OCI-M2 (cell line): ENCODE measurements around the gene LASP1NB.

Source experiments
- DNase-seq: peaks from one replicate; lab custom pipeline; 2025; ENCODE audit not compliant: unreplicated experiment; lab: John Stamatoyannopoulos, UW

LASP1NB gene

GRCh38 chr17:38925263-38925995, at the start of gene LASP1NB:
TSS of gene LASP1NB (plus strand) at chr17:38925614.
- DNase-seq = no peak

GRCh38 chr17:38877130-38877851, 48.1 kb upstream of the LASP1NB start:
- no peak for DNase-seq

- no peak for DNase-seq
Measured at GRCh38 chr17:38879878-38880665, 45.3 kb upstream of the LASP1NB start.

DNA sequence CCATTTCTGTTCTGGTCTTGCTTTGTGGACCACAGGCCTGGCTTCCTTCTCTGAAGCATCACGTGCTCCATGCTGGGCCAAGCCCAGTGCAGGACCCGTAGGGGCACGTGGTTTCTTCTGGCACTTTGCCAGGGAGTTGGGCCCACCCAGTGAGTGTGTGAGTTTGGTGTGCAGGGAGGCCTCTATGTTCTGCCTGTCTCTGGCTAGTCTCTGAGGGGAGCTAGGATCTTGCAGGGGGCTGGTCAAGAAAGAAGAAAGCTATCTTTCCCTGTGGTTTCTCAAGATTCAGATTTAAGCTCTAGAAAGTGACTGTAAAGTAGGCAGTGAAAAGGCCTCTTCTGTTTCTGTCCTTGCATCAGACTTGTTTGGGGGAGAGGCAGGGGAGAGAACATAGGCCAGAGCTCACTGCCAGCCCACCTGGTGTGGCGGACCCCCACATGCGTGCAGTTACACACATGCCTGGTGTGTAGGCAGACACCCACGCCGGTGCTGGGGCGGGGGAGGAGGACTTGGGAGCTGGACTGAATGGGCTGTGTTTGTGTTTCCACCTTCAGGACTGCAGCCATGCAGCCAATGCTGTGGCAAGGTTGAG, 43.7 kb upstream of the LASP1NB start:
- DNase-seq = no peak

- DNase-seq = no peak
Measured at GRCh38 chr17:38882870-38883269, 42.5 kb upstream of the LASP1NB start.

DNA sequence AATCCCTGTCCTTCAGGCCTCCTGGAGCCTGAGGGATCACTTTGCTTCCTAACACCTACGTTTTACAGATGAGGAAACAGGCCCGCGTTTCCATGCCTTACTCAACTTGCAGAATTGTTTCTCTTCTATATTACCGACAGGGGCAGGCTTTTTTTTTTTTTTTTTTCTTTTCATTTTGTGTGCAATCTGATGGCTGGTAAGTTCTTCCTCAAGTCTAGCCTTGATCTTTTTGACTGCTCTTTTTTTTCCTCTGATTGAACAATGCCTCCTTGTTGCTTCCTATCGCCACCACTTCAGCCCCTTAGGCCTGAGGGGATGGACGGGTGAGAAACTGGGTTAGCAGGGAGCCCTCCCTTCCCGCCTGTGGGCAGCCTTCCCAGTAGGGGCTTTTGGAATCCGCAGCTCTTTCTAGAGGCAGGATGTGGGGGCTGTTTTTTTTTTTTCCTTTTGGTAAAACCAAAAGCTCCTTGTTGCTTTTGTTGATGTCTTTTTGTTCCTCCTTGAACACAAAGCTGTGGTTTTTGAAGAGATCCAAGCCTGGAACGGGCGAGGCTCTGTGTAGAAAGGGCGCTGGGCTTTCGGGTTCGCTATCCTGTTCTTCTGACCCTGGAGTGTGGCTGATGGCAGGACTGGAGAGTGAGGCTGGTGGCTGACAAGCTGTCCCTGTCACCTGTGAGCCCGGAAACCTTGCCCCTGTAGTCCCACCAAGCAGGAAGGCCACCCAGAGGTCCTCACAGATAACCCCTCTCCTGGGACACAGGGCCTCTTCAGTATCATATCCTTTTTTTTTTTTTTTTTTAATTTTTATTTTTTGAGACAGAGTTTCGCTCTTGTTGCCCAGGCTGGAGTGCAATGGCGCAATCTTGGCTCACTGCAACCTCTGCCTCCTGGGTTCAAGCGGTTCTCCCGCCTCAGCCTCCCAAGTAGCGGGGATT, 41.6 kb upstream of the LASP1NB start:
- no peak for DNase-seq

DNA sequence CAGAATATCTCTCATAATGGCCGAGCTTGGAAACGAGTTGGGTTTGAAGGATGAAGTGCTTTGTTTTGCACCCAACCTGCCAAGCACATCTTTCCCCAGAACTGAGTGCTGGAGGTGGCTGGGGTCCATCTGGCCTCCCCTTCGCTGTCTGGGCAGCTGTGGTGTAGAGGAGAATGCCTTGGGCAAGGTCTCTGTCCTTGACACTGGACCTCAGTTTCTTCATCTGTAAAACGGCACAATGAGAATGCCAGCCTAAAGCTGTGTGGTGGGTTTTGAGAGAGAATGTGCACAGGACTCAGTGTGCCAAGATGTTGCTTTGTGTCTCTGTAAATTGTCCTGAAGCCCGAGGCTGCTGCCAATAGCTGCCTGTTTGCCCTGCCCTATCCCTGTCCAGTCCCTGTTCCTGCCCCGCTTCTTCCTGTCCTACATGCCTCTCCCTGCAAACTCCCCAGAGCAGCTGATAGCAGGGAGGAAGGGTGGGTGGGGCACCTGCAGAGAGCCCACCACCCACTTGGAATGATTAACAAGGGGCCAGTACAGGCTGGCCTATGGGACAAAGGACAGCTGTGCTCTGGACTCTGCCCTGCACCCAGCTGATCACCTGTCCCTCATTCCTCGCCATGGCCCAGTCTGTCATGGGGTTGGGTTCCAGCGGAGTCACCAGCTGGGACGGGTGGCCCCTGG, 40.2 kb upstream of the LASP1NB start:
- DNase-seq = no peak

- no peak for DNase-seq
Measured at GRCh38 chr17:38885728-38886642, 39.4 kb upstream of the LASP1NB start.

DNA sequence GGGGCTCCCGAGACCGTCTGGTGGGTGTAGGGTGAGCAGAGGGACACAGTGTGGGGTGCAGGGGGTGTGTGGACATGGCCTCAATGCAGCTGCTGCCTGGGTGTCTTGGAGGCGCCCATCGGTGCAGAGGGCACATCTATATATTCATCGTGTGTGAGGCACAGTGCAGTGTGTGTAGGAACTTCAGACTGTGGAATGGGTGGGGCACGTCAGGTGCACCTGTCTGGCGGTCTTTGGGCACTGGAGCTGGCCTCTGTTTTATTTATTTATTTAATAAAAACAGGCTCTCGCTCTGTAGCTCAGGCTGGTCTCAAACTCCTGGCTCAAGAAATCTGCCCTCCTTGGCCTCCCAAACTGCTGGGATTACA, 38.8 kb upstream of the LASP1NB start:
- no peak for DNase-seq

DNA sequence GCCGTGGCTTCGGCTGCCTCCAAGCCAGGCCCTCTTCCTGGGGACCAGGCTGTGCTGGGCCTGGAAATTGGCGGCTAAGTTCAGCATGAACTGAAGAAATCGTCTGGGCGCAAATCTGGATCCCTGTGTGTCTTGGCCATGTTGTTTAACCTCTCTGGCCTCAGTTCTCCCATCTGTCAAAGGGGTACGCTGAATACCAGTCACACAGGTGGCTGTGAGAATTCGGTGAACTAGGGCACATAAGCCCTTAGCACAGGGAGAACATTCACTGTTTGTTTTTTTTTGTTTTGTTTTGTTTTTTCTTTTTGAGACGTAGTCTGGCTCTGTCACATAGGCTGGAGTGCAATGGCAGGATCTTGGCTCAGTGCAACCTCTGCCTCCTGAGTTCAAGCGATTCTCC, 36.6 kb upstream of the LASP1NB start:
- DNase-seq = no peak

DNA sequence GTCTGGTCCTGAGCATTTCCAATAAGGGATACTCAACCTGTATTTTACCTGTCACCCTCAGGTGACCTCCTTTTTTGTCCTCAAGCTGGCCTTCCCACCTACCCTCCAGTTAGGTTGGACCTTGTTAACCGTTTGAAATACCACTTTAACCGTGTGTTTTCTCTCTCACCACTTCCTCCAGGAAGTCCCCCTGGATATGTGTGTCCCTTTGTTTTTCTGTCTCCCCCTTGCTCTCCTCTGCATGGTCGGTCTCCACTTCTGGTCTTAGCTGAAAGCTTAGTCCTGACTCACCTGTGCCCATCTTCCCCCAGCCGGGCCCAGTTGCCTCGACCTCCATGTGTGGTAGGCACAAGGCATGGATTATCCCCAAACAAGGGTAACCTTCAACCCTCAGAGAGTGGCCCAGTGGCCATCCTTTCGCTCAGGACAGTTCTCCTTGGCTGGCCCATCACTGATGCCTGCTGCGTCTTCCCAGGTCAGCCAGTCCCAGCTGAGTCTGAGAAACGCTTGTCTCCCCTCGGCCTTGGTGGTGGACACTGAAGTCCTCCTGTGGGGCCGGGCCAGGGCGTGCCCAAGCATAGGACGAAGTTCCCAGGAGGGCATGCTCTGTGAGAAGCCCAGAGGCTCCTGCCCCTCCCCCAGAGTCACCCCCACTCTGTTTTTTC, 35.5 kb upstream of the LASP1NB start:
- no peak for DNase-seq

- no peak for DNase-seq
Measured at GRCh38 chr17:38890410-38890746, 35.0 kb upstream of the LASP1NB start.

DNA sequence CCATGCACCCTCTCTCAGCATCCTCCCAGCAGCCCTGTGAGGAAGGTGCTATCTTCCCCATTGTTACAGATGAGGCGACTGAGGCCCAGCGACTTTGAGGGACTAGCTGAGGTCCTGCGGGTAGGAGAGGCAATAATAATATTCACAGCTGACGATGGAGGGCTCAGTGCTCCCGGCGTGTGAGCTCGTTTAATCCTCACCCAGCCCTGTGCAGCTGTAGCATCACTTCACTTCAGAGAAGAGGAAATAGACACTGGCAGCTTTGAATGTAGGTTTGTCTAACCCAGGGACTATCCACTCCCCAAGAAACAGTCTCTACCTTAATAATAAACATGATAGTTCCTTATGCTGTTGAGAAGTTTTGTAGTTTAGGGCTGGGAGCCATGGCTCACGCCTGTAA, 34.0 kb upstream of the LASP1NB start:
- DNase-seq = no peak

GRCh38 chr17:38892083-38892482, 33.3 kb upstream of the LASP1NB start:
- no peak for DNase-seq

DNA sequence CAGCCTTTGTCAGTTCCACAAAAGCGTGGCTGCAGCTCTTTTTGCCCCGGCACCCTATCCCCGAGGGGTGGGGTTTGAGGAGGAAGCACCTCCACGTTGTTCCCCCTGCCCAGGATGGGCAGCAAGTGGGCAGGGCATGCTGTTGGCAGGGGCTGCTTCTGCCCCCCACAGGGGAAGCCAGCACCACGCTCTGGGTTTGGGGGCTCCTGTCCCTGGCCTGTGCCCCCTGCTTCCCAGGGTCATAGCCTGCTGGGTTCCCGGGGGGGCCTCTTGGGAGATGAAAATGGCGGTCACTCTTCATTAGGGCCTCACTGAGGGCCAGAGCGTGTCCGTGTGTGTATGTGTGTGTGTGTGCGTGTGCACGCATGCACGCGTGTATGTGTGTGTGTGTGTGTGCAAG, 32.8 kb upstream of the LASP1NB start:
- DNase-seq = no peak

DNA sequence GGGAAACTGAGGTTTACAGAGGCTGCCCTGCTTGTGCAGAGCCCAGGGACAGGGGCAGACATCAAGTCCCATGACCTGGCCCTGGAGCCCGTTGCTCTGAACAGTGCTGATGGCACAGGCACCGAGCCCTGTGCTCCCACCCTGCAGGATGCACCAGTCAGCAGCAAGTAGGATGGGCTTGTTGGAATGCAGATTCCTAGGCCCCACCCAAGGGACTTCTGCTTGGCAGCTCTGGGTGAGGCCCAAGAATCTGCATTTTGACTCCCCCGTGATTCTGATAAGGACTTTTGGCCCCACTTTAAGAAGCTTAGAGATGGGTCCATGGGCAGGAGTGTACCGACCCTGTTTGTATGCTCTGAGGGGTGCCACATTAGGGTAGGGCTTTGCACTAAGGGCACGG, 32.3 kb upstream of the LASP1NB start:
- DNase-seq = no peak

GRCh38 chr17:38893607-38894006, 31.8 kb upstream of the LASP1NB start:
- DNase-seq = no peak

DNA sequence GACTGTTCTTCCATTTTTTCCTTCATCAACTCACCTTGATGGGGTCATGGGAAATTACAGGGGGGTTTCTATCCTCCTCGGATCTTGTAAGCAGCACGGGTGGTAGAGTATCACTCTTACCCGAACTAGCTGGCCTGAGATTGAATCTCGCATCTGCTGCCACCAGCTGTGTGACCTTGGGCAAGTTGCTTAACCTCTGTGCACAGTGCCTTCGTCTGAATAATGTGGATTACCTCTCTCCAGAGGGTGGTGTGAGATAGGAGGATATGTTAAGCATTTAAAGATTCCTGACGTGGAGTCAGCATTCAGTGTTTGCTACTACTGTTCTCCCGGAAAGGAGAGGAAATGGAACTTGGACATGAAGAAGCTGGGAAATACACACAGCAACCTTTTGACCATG, 31.1 kb upstream of the LASP1NB start:
- DNase-seq = no peak
